Panc1 (cell line): ENCODE data around the gene TBC1D8B. TPM values are rescaled to one million over a fixed set of nuclear protein-coding genes. Genes with fewer than 3 reads are reported as not detected.

Experiments
- ATAC-seq: fragments of 200-7000 bp; cut with Tn5 transposase; 2 replicates; pipeline ENCODE4 v1.9.1; 2020; ENCODE audit warnings: mild to moderate bottlenecking, moderate library complexity
- BruUV-seq: library from RNA; stranded (reverse); fragments of 400-500 nt; replicated peaks from 2 replicates; lab custom pipeline; 2021; lab: Mats Ljungman, UMichigan
- CTCF ChIA-PET: fragments of 300-600 bp; sonication (Branson Sonifier 250); formaldehyde crosslinking; loops from one replicate; lab custom pipeline; 2022; ENCODE audit warnings: antibody characterized with exemption; lab: Charles Lee
- POLR2A ChIA-PET: fragments of 300-600 bp; sonication (Branson Sonifier 250); formaldehyde crosslinking; loops from one replicate; lab custom pipeline; 2022; ENCODE audit warnings: antibody characterized with exemption; lab: Charles Lee
- DNase-seq: peaks from one replicate; pipeline ENCODE4 v3.0.0-alpha.2; 2010; ENCODE audit warnings: low read depth, low spot score
- H3K27ac ChIP-seq: 2 replicates; pipeline ENCODE4 v1.5.1; 2011; ENCODE audit warnings: mild to moderate bottlenecking, low read length, inconsistent platforms
- H3K27me3 ChIP-seq: fragments of 200-500 bp; sonication (Bioruptor generic); 2 replicates; pipeline ENCODE4 v1.6.0; 2014; ENCODE audit warnings: low read length, inconsistent platforms; ENCODE audit not compliant: control insufficient read depth, insufficient read depth
- H3K36me3 ChIP-seq: fragments of 200-500 bp; sonication (Bioruptor generic); 2 replicates; pipeline ENCODE4 v1.5.1; 2014; ENCODE audit warnings: inconsistent platforms, mild to moderate bottlenecking, low read length, moderate library complexity; ENCODE audit not compliant: control insufficient read depth, insufficient read depth
- H3K4me1 ChIP-seq: 2 replicates; pipeline ENCODE4 v1.5.1; 2011; ENCODE audit warnings: inconsistent platforms, mild to moderate bottlenecking, low read length, moderate library complexity; ENCODE audit not compliant: control insufficient read depth, insufficient read depth
- H3K4me3 ChIP-seq, 2 experiments: 2 replicates each; pipeline ENCODE4 v1.5.1; 2011 to 2012; ENCODE audit warnings: low read depth in 2 of 2, low read length in 2 of 2, mild to moderate bottlenecking in 2 of 2, inconsistent platforms in 1 of 2, moderate library complexity in 1 of 2
- H3K9me3 ChIP-seq: fragments of 200-500 bp; sonication (Bioruptor generic); 2 replicates; pipeline ENCODE4 v1.5.1; 2014; ENCODE audit warnings: low read depth, mild to moderate bottlenecking, inconsistent platforms, low read length, moderate library complexity; ENCODE audit not compliant: control insufficient read depth, insufficient read depth
- POLR2AphosphoS5 ChIP-seq: IDR thresholded peaks from 2 replicates; pipeline ENCODE4 v1.6.1; 2012; ENCODE audit warnings: mild to moderate bottlenecking, low read depth, low read length, moderate library complexity
- SIN3A ChIP-seq: IDR thresholded peaks from 2 replicates; pipeline ENCODE4 v1.6.1; 2012; ENCODE audit warnings: low read depth, mild to moderate bottlenecking, low read length, moderate library complexity, borderline replicate concordance; ENCODE audit not compliant: insufficient read depth
- TCF7L2 ChIP-seq: IDR thresholded peaks from 2 replicates; pipeline ENCODE4 v1.6.1; 2011; ENCODE audit warnings: mild to moderate bottlenecking, low read depth, low read length, inconsistent platforms
- in situ Hi-C: cut with HindIII; loops from 2 replicates; pipeline ENCODE4 v1.10.0; 2016; ENCODE audit warnings: low sequenced_read_pairs, low pct_unique_long_range_greater_than_20kb
- intact Hi-C: fragments of 100-400 bp; cut with micrococcal nuclease; formaldehyde crosslinking; loops from one replicate; pipeline ENCODE4 v1.10.0; 2022; ENCODE audit not compliant: unreplicated experiment
- total RNA-seq: library from RNA; stranded (reverse); gene quantifications from one replicate; pipeline ENCODE4 v1.2.1, GENCODE V29; 2021; ENCODE audit not compliant: unreplicated experiment
- TF ChIP-seq, protein P1 (sequence below): fragments of 450-650 bp; IDR thresholded peaks from 2 replicates; pipeline ENCODE4 v1.5.1; 2017; ENCODE audit warnings: mild to moderate bottlenecking
- TF ChIP-seq, protein P2 (sequence below), 2 experiments: IDR thresholded peaks; 2 replicates each; pipeline ENCODE4 v1.6.1; 2011 to 2012; ENCODE audit warnings: low read depth in 2 of 2, control low read depth in 1 of 2, low read length in 1 of 2, mild to moderate bottlenecking in 1 of 2, moderate library complexity in 1 of 2; ENCODE audit not compliant: insufficient read depth in 1 of 2

The TBC1D8B gene
- total RNA-seq, 1 experiment from 2014 or later = 8.9 TPM

DNA sequence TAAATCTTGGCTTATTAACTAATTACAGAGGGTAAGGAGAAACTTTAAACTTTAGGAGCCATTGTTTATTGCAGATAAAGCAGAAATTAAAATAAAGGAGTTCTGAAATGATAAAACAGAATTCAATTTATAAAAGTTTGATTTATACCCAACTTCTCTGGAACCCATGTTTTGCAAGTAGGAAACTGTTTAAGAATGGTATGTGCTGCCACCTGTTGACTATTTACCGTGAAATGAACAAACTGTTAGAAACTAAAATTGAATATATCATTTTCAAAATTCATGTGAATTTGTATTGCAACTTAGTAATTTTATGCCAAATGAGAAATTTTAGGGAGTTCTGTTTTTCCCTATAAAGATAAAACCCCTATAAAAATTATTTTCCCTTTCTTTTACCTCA, 11.0 kb upstream of the TBC1D8B start:
- ATAC-seq (no peak), DNase-seq (no peak)
- Histone ChIP-seq H3K36me3 (no peaks in the 10 kb centered on the region), H3K27ac (no peak overlapping the region), H3K27me3 (no peaks in the 10 kb centered on the region), H3K4me3 (no peak overlapping the region), H3K4me1 (no peaks in the 10 kb centered on the region), H3K9me3 (no peaks in the 10 kb centered on the region)
- intact Hi-C loops = loop anchor here (2.0 to 5.0 kb wide), 3 partner anchors 179 to 374 kb away; partner anchors contain the start of gene RADX
- in situ Hi-C loops = no loop called here
- TF ChIP-seq, protein P1, sequence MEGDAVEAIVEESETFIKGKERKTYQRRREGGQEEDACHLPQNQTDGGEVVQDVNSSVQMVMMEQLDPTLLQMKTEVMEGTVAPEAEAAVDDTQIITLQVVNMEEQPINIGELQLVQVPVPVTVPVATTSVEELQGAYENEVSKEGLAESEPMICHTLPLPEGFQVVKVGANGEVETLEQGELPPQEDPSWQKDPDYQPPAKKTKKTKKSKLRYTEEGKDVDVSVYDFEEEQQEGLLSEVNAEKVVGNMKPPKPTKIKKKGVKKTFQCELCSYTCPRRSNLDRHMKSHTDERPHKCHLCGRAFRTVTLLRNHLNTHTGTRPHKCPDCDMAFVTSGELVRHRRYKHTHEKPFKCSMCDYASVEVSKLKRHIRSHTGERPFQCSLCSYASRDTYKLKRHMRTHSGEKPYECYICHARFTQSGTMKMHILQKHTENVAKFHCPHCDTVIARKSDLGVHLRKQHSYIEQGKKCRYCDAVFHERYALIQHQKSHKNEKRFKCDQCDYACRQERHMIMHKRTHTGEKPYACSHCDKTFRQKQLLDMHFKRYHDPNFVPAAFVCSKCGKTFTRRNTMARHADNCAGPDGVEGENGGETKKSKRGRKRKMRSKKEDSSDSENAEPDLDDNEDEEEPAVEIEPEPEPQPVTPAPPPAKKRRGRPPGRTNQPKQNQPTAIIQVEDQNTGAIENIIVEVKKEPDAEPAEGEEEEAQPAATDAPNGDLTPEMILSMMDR = peak; percentile 48; the same call in 1 of the 2 replicates
- no peak for TF ChIP-seq POLR2AphosphoS5
- CTCF ChIA-PET = no interaction called here
- no TSS peak for BruUV-seq
- POLR2A ChIA-PET = no interaction called here

DNA sequence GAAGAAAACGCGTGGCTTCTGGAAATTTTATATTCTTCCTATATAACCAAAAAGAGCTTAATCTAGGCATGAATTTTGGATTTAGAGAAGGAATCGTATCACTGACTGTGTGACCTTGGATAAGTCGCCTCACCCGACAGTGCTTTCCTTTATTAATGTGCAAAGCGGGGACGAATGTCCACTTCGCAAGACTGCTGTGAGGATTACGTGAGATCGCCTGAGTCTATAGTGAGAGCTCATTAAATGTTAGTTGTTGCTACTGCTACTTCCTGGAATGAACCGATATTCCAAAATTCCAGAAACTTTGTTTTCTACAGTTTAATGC, 448 bp upstream of the TBC1D8B start:
- intact Hi-C loops = no loop called here
- POLR2A ChIA-PET = no interaction called here

More for the DNA sequence above, 448 bp upstream of the TBC1D8B start:
- peak overlapping the region; percentile 78 for H3K27ac ChIP-seq
- H3K36me3 ChIP-seq = no peaks in the 10 kb centered on the region
- no TSS peak for BruUV-seq
- CTCF ChIA-PET = no interaction called here
- in situ Hi-C loops = no loop called here
- H3K4me1 ChIP-seq = no peaks in the 10 kb centered on the region; the same call in 1 of the 2 replicates
- no peaks in the 10 kb centered on the region; the same call in none of the 2 replicates for H3K27me3 ChIP-seq
- peak overlapping the region; percentile 82 to 98 for H3K4me3 ChIP-seq
- TF ChIP-seq, protein P1 = no peak
- TF ChIP-seq SIN3A (no peak), TCF7L2 (no peak), POLR2AphosphoS5 (no peak)
- TF ChIP-seq, protein P2, sequence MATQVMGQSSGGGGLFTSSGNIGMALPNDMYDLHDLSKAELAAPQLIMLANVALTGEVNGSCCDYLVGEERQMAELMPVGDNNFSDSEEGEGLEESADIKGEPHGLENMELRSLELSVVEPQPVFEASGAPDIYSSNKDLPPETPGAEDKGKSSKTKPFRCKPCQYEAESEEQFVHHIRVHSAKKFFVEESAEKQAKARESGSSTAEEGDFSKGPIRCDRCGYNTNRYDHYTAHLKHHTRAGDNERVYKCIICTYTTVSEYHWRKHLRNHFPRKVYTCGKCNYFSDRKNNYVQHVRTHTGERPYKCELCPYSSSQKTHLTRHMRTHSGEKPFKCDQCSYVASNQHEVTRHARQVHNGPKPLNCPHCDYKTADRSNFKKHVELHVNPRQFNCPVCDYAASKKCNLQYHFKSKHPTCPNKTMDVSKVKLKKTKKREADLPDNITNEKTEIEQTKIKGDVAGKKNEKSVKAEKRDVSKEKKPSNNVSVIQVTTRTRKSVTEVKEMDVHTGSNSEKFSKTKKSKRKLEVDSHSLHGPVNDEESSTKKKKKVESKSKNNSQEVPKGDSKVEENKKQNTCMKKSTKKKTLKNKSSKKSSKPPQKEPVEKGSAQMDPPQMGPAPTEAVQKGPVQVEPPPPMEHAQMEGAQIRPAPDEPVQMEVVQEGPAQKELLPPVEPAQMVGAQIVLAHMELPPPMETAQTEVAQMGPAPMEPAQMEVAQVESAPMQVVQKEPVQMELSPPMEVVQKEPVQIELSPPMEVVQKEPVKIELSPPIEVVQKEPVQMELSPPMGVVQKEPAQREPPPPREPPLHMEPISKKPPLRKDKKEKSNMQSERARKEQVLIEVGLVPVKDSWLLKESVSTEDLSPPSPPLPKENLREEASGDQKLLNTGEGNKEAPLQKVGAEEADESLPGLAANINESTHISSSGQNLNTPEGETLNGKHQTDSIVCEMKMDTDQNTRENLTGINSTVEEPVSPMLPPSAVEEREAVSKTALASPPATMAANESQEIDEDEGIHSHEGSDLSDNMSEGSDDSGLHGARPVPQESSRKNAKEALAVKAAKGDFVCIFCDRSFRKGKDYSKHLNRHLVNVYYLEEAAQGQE (IDR thresholded peaks at IDR 0.05; ENCODE audit: insufficient read depth in 1 of 2, low read depth in 2 of 2, low read length in 1 of 2) = no peak
- DNase-seq = peak; percentile 12
- ATAC-seq = peak; percentile 82
- no peaks in the 10 kb centered on the region for H3K9me3 ChIP-seq
